Measurements from ENCODE around the gene TPM1.

DNA sequence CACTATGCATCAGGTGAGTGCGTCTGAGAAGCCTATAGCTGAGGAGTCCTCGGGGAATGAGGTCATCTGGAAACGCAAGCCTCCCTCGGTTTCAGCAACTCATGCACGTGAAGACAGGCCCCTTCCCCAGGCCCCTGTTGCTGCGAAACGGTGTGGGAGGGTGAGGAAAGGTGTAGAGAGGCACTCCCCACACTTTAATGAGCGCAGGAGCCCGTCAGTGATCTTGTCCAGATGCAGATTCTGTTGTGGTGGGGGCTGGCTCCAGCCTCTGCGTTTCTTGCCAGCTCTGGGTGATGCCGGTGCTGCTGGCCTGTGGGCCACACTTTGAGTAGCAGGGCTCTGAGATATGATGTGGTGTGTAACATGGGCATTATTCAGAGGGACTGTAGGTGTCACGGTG lies 40.5 kb downstream of the TPM1 start:
- TF ChIP-seq CTCF (IDR thresholded peaks at IDR 0.05) (no peak), EZH2 (IDR thresholded peaks at IDR 0.05; ENCODE audit: borderline replicate concordance, insufficient read depth, low read depth, low read length, poor library complexity, severe bottlenecking) (no peak)

Data from B cell (primary cell).